GM12875 (cell line): ENCODE results near the gene COL19A1.

ENCODE experiments used
- H3K4me3 ChIP-seq: one replicate; pipeline ENCODE4 v1.5.1; 2011; ENCODE audit warnings: low read depth, low read length, control low read depth
- TF ChIP-seq, protein P1 (sequence below): IDR thresholded peaks from 2 replicates; pipeline ENCODE4 v1.5.1; 2011; ENCODE audit warnings: low read depth, mild to moderate bottlenecking, control low read depth, inconsistent platforms, low read length, moderate library complexity, borderline replicate concordance; ENCODE audit not compliant: insufficient read depth

Gene COL19A1

GRCh38 chr6:69873291-69873690 is 6.9 kb downstream of the COL19A1 start:
- TF ChIP-seq, protein P1, sequence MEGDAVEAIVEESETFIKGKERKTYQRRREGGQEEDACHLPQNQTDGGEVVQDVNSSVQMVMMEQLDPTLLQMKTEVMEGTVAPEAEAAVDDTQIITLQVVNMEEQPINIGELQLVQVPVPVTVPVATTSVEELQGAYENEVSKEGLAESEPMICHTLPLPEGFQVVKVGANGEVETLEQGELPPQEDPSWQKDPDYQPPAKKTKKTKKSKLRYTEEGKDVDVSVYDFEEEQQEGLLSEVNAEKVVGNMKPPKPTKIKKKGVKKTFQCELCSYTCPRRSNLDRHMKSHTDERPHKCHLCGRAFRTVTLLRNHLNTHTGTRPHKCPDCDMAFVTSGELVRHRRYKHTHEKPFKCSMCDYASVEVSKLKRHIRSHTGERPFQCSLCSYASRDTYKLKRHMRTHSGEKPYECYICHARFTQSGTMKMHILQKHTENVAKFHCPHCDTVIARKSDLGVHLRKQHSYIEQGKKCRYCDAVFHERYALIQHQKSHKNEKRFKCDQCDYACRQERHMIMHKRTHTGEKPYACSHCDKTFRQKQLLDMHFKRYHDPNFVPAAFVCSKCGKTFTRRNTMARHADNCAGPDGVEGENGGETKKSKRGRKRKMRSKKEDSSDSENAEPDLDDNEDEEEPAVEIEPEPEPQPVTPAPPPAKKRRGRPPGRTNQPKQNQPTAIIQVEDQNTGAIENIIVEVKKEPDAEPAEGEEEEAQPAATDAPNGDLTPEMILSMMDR, result no peak
- no peak overlapping the region for H3K4me3 ChIP-seq

- H3K4me3 ChIP-seq, result no peak overlapping the region
- TF ChIP-seq, protein P1, result no peak
Measured at GRCh38 chr6:69875715-69876114, 9.4 kb downstream of the COL19A1 start.

GRCh38 chr6:69878795-69879194 is 12.4 kb downstream of the COL19A1 start:
- no peak overlapping the region for H3K4me3 ChIP-seq
- TF ChIP-seq, protein P1, result no peak

DNA sequence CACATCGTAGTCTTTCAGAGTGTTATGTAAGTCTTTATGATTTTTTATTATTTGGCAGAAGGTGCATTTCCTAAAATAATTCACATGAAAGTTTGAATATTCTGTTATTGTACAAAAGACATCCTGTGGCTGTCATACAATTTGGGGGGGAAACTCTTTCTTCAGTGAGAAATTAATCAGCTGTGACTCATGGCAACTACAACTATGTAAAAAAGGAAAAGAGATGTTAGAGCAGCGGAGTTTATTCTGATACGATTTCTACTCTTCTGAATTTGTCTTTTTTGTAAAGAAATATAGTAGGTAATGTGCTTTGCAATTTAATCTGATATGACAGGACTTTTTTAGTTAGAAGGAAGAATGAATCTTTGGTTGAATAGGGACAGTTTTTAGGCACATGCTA is 14.2 kb downstream of the COL19A1 start:
- TF ChIP-seq, protein P1, result no peak
- H3K4me3 ChIP-seq, result no peak overlapping the region

GRCh38 chr6:69881322-69882151 is 15.2 kb downstream of the COL19A1 start:
- TF ChIP-seq, protein P1, result no peak
- no peak overlapping the region for H3K4me3 ChIP-seq

- TF ChIP-seq, protein P1, result no peak
- no peak overlapping the region for H3K4me3 ChIP-seq
Measured at GRCh38 chr6:69883551-69883950, 17.2 kb downstream of the COL19A1 start.

- TF ChIP-seq, protein P1, result no peak
Measured at GRCh38 chr6:69884231-69884630, 17.9 kb downstream of the COL19A1 start.

More at GRCh38 chr6:69884231-69884630, 17.9 kb downstream of the COL19A1 start:
- H3K4me3 ChIP-seq, result no peak overlapping the region
